Endothelial cell of umbilical vein (primary cell): ENCODE results near the gene UBL3. TPM values are rescaled to one million over a fixed set of nuclear protein-coding genes. Genes with fewer than 3 reads are reported as not detected.

ENCODE experiments used
- BruUV-seq: library from RNA; stranded (reverse); fragments of 400-500 nt; replicated peaks from 2 replicates; lab custom pipeline; 2021; lab: Mats Ljungman, UMichigan
- CTCF ChIA-PET: fragments of 300-600, 350-600 bp; sonication (Branson Sonifier 250); formaldehyde crosslinking; loops from one replicate; lab custom pipeline; 2021; ENCODE audit warnings: antibody characterized with exemption, inconsistent platforms; lab: Charles Lee
- POLR2A ChIA-PET: fragments of 300-600, 350-600 bp; sonication (Branson Sonifier 250); formaldehyde crosslinking; loops from one replicate; lab custom pipeline; 2021; ENCODE audit warnings: antibody characterized with exemption, inconsistent platforms; lab: Charles Lee
- DNase-seq: peaks from one replicate; pipeline ENCODE4 v3.0.0-alpha.2; 2011; ENCODE audit warnings: low read depth, low spot score
- FAIRE-seq: peaks from 2 replicates; lab custom pipeline; 2011; peaks lifted over from hg19 to GRCh38; lab: Jason Lieb, UNC
- H2AFZ ChIP-seq: 2 replicates; pipeline ENCODE4 v1.6.0; 2012; ENCODE audit warnings: low read depth, low read length, control low read depth, inconsistent platforms
- H3K27ac ChIP-seq: 2 replicates; pipeline ENCODE4 v1.5.1; 2011; ENCODE audit warnings: low read depth, mild to moderate bottlenecking, control low read depth, low read length, moderate library complexity; ENCODE audit not compliant: insufficient read depth
- H3K27me3 ChIP-seq, 2 experiments: 2 replicates each; pipeline versions ENCODE4 v1.6.0 to v1.6.1; 2011; ENCODE audit warnings: low read length in 2 of 2, mixed read lengths in 1 of 2; ENCODE audit not compliant: control insufficient read depth in 2 of 2, insufficient read depth in 2 of 2
- H3K36me3 ChIP-seq, 2 experiments: 2 replicates in 1 of 2; 3 replicates in 1 of 2; pipeline ENCODE4 v1.5.1; 2011; ENCODE audit warnings: low read length in 2 of 2, mild to moderate bottlenecking in 1 of 2, moderate library complexity in 1 of 2; ENCODE audit not compliant: control insufficient read depth in 2 of 2, insufficient read depth in 2 of 2; ENCODE audit errors: extremely low read depth in 1 of 2
- H3K4me1 ChIP-seq: 3 replicates; pipeline ENCODE4 v1.5.1; 2011; ENCODE audit warnings: mild to moderate bottlenecking, low read length; ENCODE audit not compliant: control insufficient read depth, insufficient read depth; ENCODE audit errors: extremely low read depth
- H3K4me2 ChIP-seq: 2 replicates; pipeline ENCODE4 v1.6.1; 2011; ENCODE audit warnings: low read length, control low read depth, mixed read lengths; ENCODE audit not compliant: insufficient read depth
- H3K4me3 ChIP-seq, 3 experiments: fragments of 200-600 bp in 1 of 3; sonication (generic), shearing (Covaris generic) in 1 of 3; replicated peaks in 1 of 3; 2 replicates each; pipeline ENCODE4 v1.5.1; 2011 to 2016; ENCODE audit warnings: control low read depth in 3 of 3, low read length in 3 of 3, mild to moderate bottlenecking in 2 of 3, inconsistent platforms in 1 of 3, low read depth in 1 of 3, moderate library complexity in 1 of 3; ENCODE audit not compliant: insufficient read depth in 1 of 3
- H3K79me2 ChIP-seq: 2 replicates; pipeline ENCODE4 v1.6.0; 2012; ENCODE audit warnings: low read length, inconsistent platforms; ENCODE audit not compliant: control insufficient read depth, insufficient read depth
- H3K9ac ChIP-seq: replicated peaks from 2 replicates; pipeline ENCODE3; 2011; ENCODE audit warnings: low read length, control low read depth; ENCODE audit not compliant: insufficient read depth; ENCODE audit errors: extremely low read depth
- H3K9me1 ChIP-seq: replicated peaks from 3 replicates; pipeline ENCODE4 v1.6.0; 2011; ENCODE audit warnings: mild to moderate bottlenecking, low read length; ENCODE audit not compliant: control insufficient read depth, insufficient read depth; ENCODE audit errors: extremely low read depth
- H3K9me3 ChIP-seq: replicated peaks from 2 replicates; pipeline ENCODE4 v1.5.1; 2012; ENCODE audit warnings: low read length, inconsistent platforms; ENCODE audit not compliant: control insufficient read depth, insufficient read depth
- H4K20me1 ChIP-seq: replicated peaks from 2 replicates; pipeline ENCODE3; 2011; ENCODE audit warnings: mild to moderate bottlenecking, low read length; ENCODE audit not compliant: control insufficient read depth, insufficient read depth; ENCODE audit errors: extremely low read depth
- CTCF ChIP-seq, 2 donors: IDR thresholded peaks; 1 replicate in 1 of 2; 2 replicates in 1 of 2; pipeline ENCODE4 v1.5.1; 2011; ENCODE audit warnings: low read length in 2 of 2, mild to moderate bottlenecking in 2 of 2, moderate library complexity in 2 of 2, control low read depth in 1 of 2, inconsistent platforms in 1 of 2, low read depth in 1 of 2; ENCODE audit not compliant: insufficient read depth in 1 of 2; ENCODE audit errors: extremely low read depth in 1 of 2
- EZH2 ChIP-seq: IDR thresholded peaks from 2 replicates; pipeline ENCODE4 v1.6.1; 2012; ENCODE audit warnings: borderline replicate concordance, low read depth, mild to moderate bottlenecking, moderate library complexity, low read length, inconsistent platforms; ENCODE audit not compliant: severe bottlenecking
- FOS ChIP-seq: IDR thresholded peaks from 2 replicates; pipeline ENCODE4 v1.6.1; 2011; ENCODE audit warnings: mild to moderate bottlenecking, low read length, moderate library complexity, borderline replicate concordance; ENCODE audit not compliant: insufficient read depth
- GATA2 ChIP-seq: IDR thresholded peaks from 2 replicates; pipeline ENCODE4 v1.7.0; 2011; ENCODE audit warnings: low read depth, mild to moderate bottlenecking, moderate library complexity, mixed read lengths, low read length; ENCODE audit not compliant: insufficient read length, insufficient read depth
- JUN ChIP-seq: IDR thresholded peaks from 2 replicates; pipeline ENCODE4 v1.6.1; 2011; ENCODE audit warnings: borderline replicate concordance, low read depth; ENCODE audit not compliant: insufficient read length, insufficient read depth
- MAX ChIP-seq: IDR thresholded peaks from 2 replicates; pipeline ENCODE4 v1.6.1; 2011; ENCODE audit not compliant: insufficient read depth, insufficient read length
- MYC ChIP-seq: IDR thresholded peaks from one replicate; pipeline ENCODE4 v1.6.1; 2011; ENCODE audit warnings: mild to moderate bottlenecking, low read depth, low read length
- POLR2A ChIP-seq: IDR thresholded peaks from 2 replicates; pipeline ENCODE4 v1.6.1; 2012; ENCODE audit warnings: low read depth, mild to moderate bottlenecking, control low read depth, low read length
- POLR2AphosphoS5 ChIP-seq: IDR thresholded peaks from 2 replicates; pipeline ENCODE4 v1.6.1; 2012; ENCODE audit warnings: low read depth, mild to moderate bottlenecking, control low read depth, low read length, moderate library complexity; ENCODE audit not compliant: insufficient read depth
- dilution Hi-C: fragments of 300-500 bp; cut with MboI; formaldehyde crosslinking; loops from one replicate; pipeline ENCODE4 v1.15.0; 2019; ENCODE audit warnings: low sequenced_read_pairs; ENCODE audit not compliant: extremely low pct_ligation_motif_present
- intact Hi-C: fragments of 100-400 bp; cut with micrococcal nuclease; formaldehyde crosslinking; loops from one replicate; pipeline ENCODE4 v1.10.0; 2022
- polyA plus RNA-seq, 4 experiments: library from polyadenylated mRNA; depleted of rRNA in 3 of 4; stranded (reverse) in 3 of 4; unstranded in 1 of 4; fragments of >200 nt; gene quantifications; 2 replicates each; pipeline versions ENCODE4 v1.2.1 to v1.2.3, GENCODE V29; 2011 to 2012; ENCODE audit warnings: missing spikeins in 1 of 4
- total RNA-seq: library from RNA; stranded (reverse); gene quantifications from 2 replicates; pipeline ENCODE4 v1.2.3, GENCODE V29; 2021

Gene UBL3
- total and polyA plus RNA-seq, 2 donors (not counting 3 experiments of a cell fraction or from before 2014, with no cell fraction given) = 4.8 to 11.8 TPM

- no TSS peak for BruUV-seq
- Histone ChIP-seq H3K27ac (no peak overlapping the region), H2AFZ (no peak overlapping the region), H3K9me3 (no peaks in the 10 kb centered on the region), H3K4me1 (no peaks in the 10 kb centered on the region), H3K36me3 (no peaks in the 10 kb centered on the region), H4K20me1 (peaks cover 2% of the 10 kb centered on the region), H3K9me1 (no peaks in the 10 kb centered on the region), H3K4me3 (no peak overlapping the region), H3K27me3 (no peaks in the 10 kb centered on the region), H3K79me2 (peaks cover 5% of the 10 kb centered on the region), H3K4me2 (no peak overlapping the region), H3K9ac (no peak overlapping the region)
- DNase-seq (no peak), FAIRE-seq (no peak)
- intact Hi-C loops = no loop called here
- dilution Hi-C loops = no loop called here
- ChIA-PET CTCF (no interaction called here), POLR2A (no interaction called here)
- no peak for TF ChIP-seq POLR2A
- TF ChIP-seq CTCF (IDR thresholded peaks at IDR 0.05; ENCODE audit: extremely low read depth in 1 of 2, insufficient read depth in 1 of 2, low read depth in 1 of 2, low read length in 2 of 2) = no peak
- no peak for TF ChIP-seq JUN
- no peak for TF ChIP-seq MYC
- TF ChIP-seq EZH2 = no peak
- TF ChIP-seq MAX = no peak
- TF ChIP-seq GATA2 = no peak
- no peak for TF ChIP-seq POLR2AphosphoS5
- TF ChIP-seq FOS = no peak
Measured at GRCh38 chr13:29801737-29802305, 48.6 kb downstream of the UBL3 start.
